CD4-positive, alpha-beta T cell treated with Interleukin-4 for 4 hours (primary cell): Measurements from ENCODE around the gene MAML3.

Source experiments
- DNase-seq: peaks from one replicate; pipeline ENCODE4 v3.0.0-alpha.2; 2020

MAML3 gene

GRCh38 chr4:139854668-139855403 lies 299.1 kb downstream of the MAML3 start:
- DNase-seq: no peak

- DNase-seq: no peak
Observed at GRCh38 chr4:139853309-139853708, 300.7 kb downstream of the MAML3 start.

GRCh38 chr4:139852612-139853269 lies 301.2 kb downstream of the MAML3 start:
- no peak for DNase-seq

GRCh38 chr4:139851639-139852038 lies 302.3 kb downstream of the MAML3 start:
- DNase-seq: no peak

GRCh38 chr4:139851133-139851532 lies 302.9 kb downstream of the MAML3 start:
- DNase-seq: no peak

GRCh38 chr4:139849219-139849618 lies 304.8 kb downstream of the MAML3 start:
- DNase-seq: no peak

- DNase-seq: no peak
Observed at GRCh38 chr4:139848028-139848427, 306.0 kb downstream of the MAML3 start.

- DNase-seq: no peak
Observed at GRCh38 chr4:139847602-139848001, 306.4 kb downstream of the MAML3 start.

- DNase-seq: no peak
Observed at GRCh38 chr4:139846766-139847165, 307.2 kb downstream of the MAML3 start.

- no peak for DNase-seq
Observed at GRCh38 chr4:139845453-139846093, 308.4 kb downstream of the MAML3 start.

GRCh38 chr4:139844459-139845036 lies 309.4 kb downstream of the MAML3 start:
- no peak for DNase-seq

- DNase-seq: no peak
Observed at GRCh38 chr4:139844057-139844456, 309.9 kb downstream of the MAML3 start.

GRCh38 chr4:139843641-139844040 lies 310.3 kb downstream of the MAML3 start:
- no peak for DNase-seq

- no peak for DNase-seq
Observed at GRCh38 chr4:139841464-139842195, 312.4 kb downstream of the MAML3 start.

GRCh38 chr4:139840773-139841172 lies 313.2 kb downstream of the MAML3 start:
- no peak for DNase-seq

- DNase-seq: no peak
Observed at GRCh38 chr4:139839403-139840031, 314.5 kb downstream of the MAML3 start.

- no peak for DNase-seq
Observed at GRCh38 chr4:139838811-139839210, 315.2 kb downstream of the MAML3 start.

GRCh38 chr4:139834981-139835391 lies 319.0 kb downstream of the MAML3 start:
- DNase-seq: no peak

GRCh38 chr4:139834226-139834662 lies 319.7 kb downstream of the MAML3 start:
- no peak for DNase-seq

- DNase-seq: no peak
Observed at GRCh38 chr4:139833151-139833910, 320.7 kb downstream of the MAML3 start.

- no peak for DNase-seq
Observed at GRCh38 chr4:139828966-139829664, 324.9 kb downstream of the MAML3 start.
